GM11168 (cell line): ENCODE measurements around the gene MUL1.

ENCODE experiments used
- in situ Hi-C: fragments of 300-500 bp; cut with MboI; formaldehyde crosslinking; loops from one replicate; pipeline ENCODE4 v1.12.0; 2022; ENCODE audit warnings: low sequenced_read_pairs; ENCODE audit not compliant: unreplicated experiment

MUL1 gene

GRCh38 chr1:20507564-20508410, at the start of gene MUL1:
Gene MUL1, minus strand, starts transcription at chr1:20508151. Its CDS starts 127 bp downstream, at chr1:20508024.
- in situ Hi-C loops: no loop called here

- in situ Hi-C loops: no loop called here
Measured at GRCh38 chr1:20555758-20556120, 47.8 kb upstream of the MUL1 start.

- in situ Hi-C loops: no loop called here
Measured at GRCh38 chr1:20555025-20555757, 47.2 kb upstream of the MUL1 start.

- in situ Hi-C loops: no loop called here
Measured at GRCh38 chr1:20552728-20553445, 44.9 kb upstream of the MUL1 start.

GRCh38 chr1:20551945-20552727, 44.2 kb upstream of the MUL1 start, which contains the start of gene FAM43B:
Gene FAM43B, plus strand, starts transcription at chr1:20552573. Its CDS starts 401 bp downstream, at chr1:20552974.
- in situ Hi-C loops: no loop called here

- in situ Hi-C loops: no loop called here
Measured at GRCh38 chr1:20551161-20551560, 43.2 kb upstream of the MUL1 start.

GRCh38 chr1:20546637-20547036, 38.7 kb upstream of the MUL1 start:
- in situ Hi-C loops: no loop called here

- in situ Hi-C loops: no loop called here
Measured at GRCh38 chr1:20540281-20540680, 32.3 kb upstream of the MUL1 start.

GRCh38 chr1:20538760-20539551, 31.0 kb upstream of the MUL1 start:
- in situ Hi-C loops: no loop called here

- in situ Hi-C loops: no loop called here
Measured at GRCh38 chr1:20538227-20538626, 30.3 kb upstream of the MUL1 start.

GRCh38 chr1:20534659-20535417, 26.9 kb upstream of the MUL1 start:
- in situ Hi-C loops: no loop called here

- in situ Hi-C loops: no loop called here
Measured at GRCh38 chr1:20533635-20534034, 25.7 kb upstream of the MUL1 start.

GRCh38 chr1:20530901-20531300, 22.9 kb upstream of the MUL1 start:
- in situ Hi-C loops: no loop called here

GRCh38 chr1:20530306-20530705, 22.4 kb upstream of the MUL1 start:
- in situ Hi-C loops: no loop called here

- in situ Hi-C loops: no loop called here
Measured at GRCh38 chr1:20528221-20528620, 20.3 kb upstream of the MUL1 start.

- in situ Hi-C loops: no loop called here
Measured at GRCh38 chr1:20526267-20526666, 18.3 kb upstream of the MUL1 start.

- in situ Hi-C loops: loop anchor here (5.0 kb wide), 1 partner anchor 120 kb away; no protein-coding TSS in a partner anchor
Measured at GRCh38 chr1:20521960-20522861, 14.3 kb upstream of the MUL1 start.
